ENCODE results near the gene ABHD1. TPM values are rescaled to one million over a fixed set of nuclear protein-coding genes. Genes with fewer than 3 reads are reported as not detected.
A peak's percentile ranks its signal among the peaks of the same experiment; 100 is the strongest.

ABHD1 gene
- total RNA-seq, 1 donor from 2014 or later, result 0.51 TPM

DNA sequence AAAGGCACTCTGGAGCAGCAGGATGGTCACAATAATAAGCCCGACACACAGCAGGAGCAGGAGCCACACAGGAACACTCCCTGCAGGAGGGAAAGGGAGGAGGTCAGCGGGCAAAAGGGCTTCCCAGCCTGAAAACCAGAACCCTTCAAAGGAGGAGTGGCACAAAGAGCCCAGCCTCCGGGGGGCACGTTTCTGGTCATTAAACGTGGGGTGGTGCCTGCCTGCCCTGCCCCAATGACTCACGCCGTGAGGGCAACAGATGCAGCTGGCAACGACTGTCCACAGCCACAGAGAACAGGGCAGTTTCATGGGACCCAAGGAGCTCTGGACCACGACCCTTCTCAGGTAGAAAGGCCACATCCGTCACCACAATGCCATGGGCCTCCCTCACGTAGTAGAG lies 7.8 kb downstream of the ABHD1 start:
- peak overlapping the region; percentile 63 for H3K4me3 Mint-ChIP-seq
- no peak overlapping the region for H3K27ac Mint-ChIP-seq
- H3K9me3 Mint-ChIP-seq, result no peaks in the 10 kb centered on the region
- peaks cover 12% of the 10 kb centered on the region for H3K4me1 Mint-ChIP-seq (ENCODE audit: unreplicated experiment)
- H3K36me3 Mint-ChIP-seq, result peaks cover 8% of the 10 kb centered on the region
- no peak for DNase-seq (ENCODE audit: extremely low spot score, unreplicated experiment)
- H3K27me3 Mint-ChIP-seq, result peaks cover 1% of the 10 kb centered on the region
- no peak for TF ChIP-seq CTCF (conservative IDR thresholded peaks at IDR 0.05)

DNA sequence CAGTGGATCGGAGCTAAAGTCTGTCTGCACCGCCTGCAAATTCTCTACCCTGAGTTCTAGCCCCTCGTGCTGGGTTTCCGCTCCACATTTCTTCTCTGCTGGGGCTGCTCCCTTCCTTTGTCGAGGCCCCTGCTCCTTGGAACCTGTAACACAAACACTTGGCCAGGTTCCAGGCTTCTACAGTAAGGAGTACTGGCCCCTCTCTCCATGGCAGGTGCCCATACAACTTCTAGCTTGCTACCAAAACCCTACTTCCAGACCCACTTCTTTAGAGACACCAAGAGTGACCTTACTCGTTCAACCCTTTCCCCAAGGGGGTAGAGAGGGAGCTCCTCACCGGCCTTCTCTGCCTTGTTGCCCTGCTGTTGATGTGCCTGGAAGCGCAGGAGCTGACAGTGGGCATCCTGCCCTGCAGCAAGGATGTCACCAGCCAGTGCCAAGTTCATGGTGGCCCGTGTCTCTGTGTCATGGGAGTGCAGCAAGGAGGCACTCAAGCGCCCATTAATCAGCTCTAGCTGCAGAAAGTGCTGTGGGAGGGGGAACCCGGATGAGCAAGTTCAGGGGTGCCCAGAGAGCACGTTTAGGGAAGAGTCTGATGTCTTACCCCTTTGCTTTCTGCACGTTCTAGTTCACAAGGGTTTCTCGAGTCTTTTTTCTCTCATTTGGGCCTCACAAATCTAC lies 9.7 kb downstream of the ABHD1 start:
- H3K4me3 Mint-ChIP-seq, result peak overlapping the region; percentile 95
- no peak for TF ChIP-seq CTCF (conservative IDR thresholded peaks at IDR 0.05)
- peaks cover 12% of the 10 kb centered on the region for H3K4me1 Mint-ChIP-seq (ENCODE audit: unreplicated experiment)
- H3K36me3 Mint-ChIP-seq, result peaks cover 8% of the 10 kb centered on the region
- peak overlapping the region; percentile 78 for H3K27ac Mint-ChIP-seq
- peaks cover 5% of the 10 kb centered on the region for H3K27me3 Mint-ChIP-seq
- H3K9me3 Mint-ChIP-seq, result no peaks in the 10 kb centered on the region
- no peak for DNase-seq (ENCODE audit: extremely low spot score, unreplicated experiment)

GRCh38 chr2:27133905-27134780 lies 10.5 kb downstream of the ABHD1 start, which contains the start of gene PREB:
TSS of gene PREB (minus strand) at chr2:27134636. CDS start at chr2:27134421, 215 bp downstream.
- H3K27me3 Mint-ChIP-seq, result peaks cover 9% of the 10 kb centered on the region
- H3K9me3 Mint-ChIP-seq, result no peaks in the 10 kb centered on the region
- H3K4me3 Mint-ChIP-seq, result peak within 1 kb of the TSS; percentile 95

GRCh38 chr2:27134781-27135477 lies 11.3 kb downstream of the ABHD1 start:
- Mint-ChIP-seq H3K27ac (peak overlapping the region; percentile 86), H3K36me3 (no peaks in the 10 kb centered on the region), H3K4me3 (peak overlapping the region; percentile 95)

More at GRCh38 chr2:27133905-27134780, 10.5 kb downstream of the ABHD1 start, which contains the start of gene PREB:
- Mint-ChIP-seq H3K36me3 (peaks cover 4% of the 10 kb centered on the region), H3K4me1 (ENCODE audit: unreplicated experiment) (peaks cover 12% of the 10 kb centered on the region), H3K27ac (peak within 1 kb of the TSS; percentile 86)
- peak; percentile 59 for TF ChIP-seq CTCF (conservative IDR thresholded peaks at IDR 0.05)
- DNase-seq (ENCODE audit: extremely low spot score, unreplicated experiment), result peak; percentile 100

More at GRCh38 chr2:27134781-27135477, 11.3 kb downstream of the ABHD1 start:
- peaks cover 12% of the 10 kb centered on the region for H3K4me1 Mint-ChIP-seq (ENCODE audit: unreplicated experiment)
- H3K27me3 Mint-ChIP-seq, result peaks cover 15% of the 10 kb centered on the region
- TF ChIP-seq CTCF (conservative IDR thresholded peaks at IDR 0.05), result no peak
- DNase-seq (ENCODE audit: extremely low spot score, unreplicated experiment), result no peak
- H3K9me3 Mint-ChIP-seq, result no peaks in the 10 kb centered on the region

All from type B pancreatic cell (in vitro differentiated cells).